HCT116 (cell line): ENCODE measurements around the gene FAM209B. TPM values are rescaled to one million over a fixed set of nuclear protein-coding genes. Genes with fewer than 3 reads are reported as not detected.

Experiments
- ATAC-seq: fragments of 200-7000 bp; cut with Tn5 transposase; 2 replicates; pipeline ENCODE4 v1.9.1; 2020; ENCODE audit warnings: mild to moderate bottlenecking, moderate library complexity
- BruUV-seq: library from RNA; stranded (reverse); fragments of 400-500 nt; replicated peaks from 2 replicates; lab custom pipeline; 2021; lab: Mats Ljungman, UMichigan
- CTCF ChIA-PET: fragments of 300-600 bp; sonication (Branson Sonifier 250); formaldehyde crosslinking; loops from one replicate; lab custom pipeline; 2021; ENCODE audit warnings: antibody characterized with exemption; lab: Charles Lee
- POLR2A ChIA-PET: fragments of 300-600, 350-600 bp; sonication (Branson Sonifier 250); formaldehyde crosslinking; loops from one replicate; lab custom pipeline; 2021; ENCODE audit warnings: antibody characterized with exemption; lab: Charles Lee
- RAD21 ChIA-PET, 2 experiments: fragments of 300-600 bp; sonication (Branson Sonifier 250); formaldehyde crosslinking; loops; one replicate each; lab custom pipeline; 2023; ENCODE audit warnings: low total read pairs in 2 of 2; ENCODE audit not compliant: uncharacterized antibody in 2 of 2, unreplicated experiment in 2 of 2, low non-redundant PET in 1 of 2; lab: Charles Lee
- DNase-seq: peaks from one replicate; pipeline ENCODE4 v3.0.0-alpha.2; 2010; ENCODE audit warnings: low read depth, low spot score
- H2AFZ ChIP-seq: fragments of 200-600 bp; shearing (Covaris generic), sonication (generic); 2 replicates; pipeline ENCODE4 v1.6.1; 2017; ENCODE audit warnings: low read depth, mixed run types, mixed read lengths, antibody characterized with exemption, low read length; ENCODE audit not compliant: poor library complexity, severe bottlenecking
- H3K27ac ChIP-seq: 2 replicates; pipeline ENCODE4 v1.5.1; 2012; ENCODE audit warnings: low read depth, low read length
- H3K27me3 ChIP-seq: fragments of 200-600 bp; sonication (generic); 2 replicates; pipeline ENCODE4 v1.6.1; 2016; ENCODE audit warnings: mixed run types, low read length, mixed read lengths; ENCODE audit not compliant: insufficient read depth
- H3K36me3 ChIP-seq, 2 experiments: fragments of 200-500 bp in 1 of 2; fragments of 200-600 bp in 1 of 2; sonication (Bioruptor generic) in 1 of 2; sonication (generic) in 1 of 2; 2 replicates each; pipeline versions ENCODE4 v1.5.1 to v1.6.1; 2014 to 2016; ENCODE audit warnings: low read length in 2 of 2, inconsistent platforms in 1 of 2, mixed read lengths in 1 of 2, mixed run types in 1 of 2; ENCODE audit not compliant: insufficient read depth in 2 of 2, control insufficient read depth in 1 of 2
- H3K4me1 ChIP-seq, 2 experiments: fragments of 200-600 bp in 1 of 2; sonication (generic) in 1 of 2; 2 replicates each; pipeline versions ENCODE4 v1.5.1 to v1.6.1; 2012 to 2017; ENCODE audit warnings: low read length in 2 of 2, inconsistent platforms in 1 of 2, mild to moderate bottlenecking in 1 of 2, mixed read lengths in 1 of 2, mixed run types in 1 of 2, moderate library complexity in 1 of 2; ENCODE audit not compliant: insufficient read depth in 2 of 2, control insufficient read depth in 1 of 2
- H3K4me2 ChIP-seq: fragments of 200-600 bp; sonication (generic); 2 replicates; pipeline ENCODE4 v1.6.1; 2017; ENCODE audit warnings: mixed run types, low read length, mixed read lengths
- H3K4me3 ChIP-seq, 2 experiments: fragments of 200-600 bp in 1 of 2; sonication (generic) in 1 of 2; replicated peaks in 1 of 2; 2 replicates each; pipeline ENCODE4 v1.5.1; 2011 to 2016; ENCODE audit warnings: low read length in 2 of 2, control low read depth in 1 of 2, low read depth in 1 of 2, mild to moderate bottlenecking in 1 of 2, mixed read lengths in 1 of 2, mixed run types in 1 of 2
- H3K79me2 ChIP-seq: fragments of 200-600 bp; sonication (generic); 2 replicates; pipeline ENCODE4 v1.6.1; 2017; ENCODE audit warnings: mild to moderate bottlenecking, mixed run types, low read length, moderate library complexity, mixed read lengths; ENCODE audit not compliant: insufficient read depth
- H3K9ac ChIP-seq: fragments of 200-600 bp; sonication (generic); 2 replicates; pipeline ENCODE4 v1.6.1; 2016; ENCODE audit warnings: low read length, mixed read lengths
- H3K9me2 ChIP-seq: fragments of 200-600 bp; sonication (generic), shearing (Covaris generic); 2 replicates; pipeline ENCODE4 v1.6.1; 2017; ENCODE audit warnings: mixed run types, mild to moderate bottlenecking, moderate library complexity; ENCODE audit not compliant: insufficient read depth
- H3K9me3 ChIP-seq, 2 experiments: fragments of 200-500 bp in 1 of 2; fragments of 200-600 bp in 1 of 2; sonication (Bioruptor generic) in 1 of 2; sonication (generic) in 1 of 2; 2 replicates each; pipeline ENCODE4 v1.6.1; 2014 to 2017; ENCODE audit warnings: low read length in 2 of 2, mixed read lengths in 2 of 2, inconsistent platforms in 1 of 2, low read depth in 1 of 2, mild to moderate bottlenecking in 1 of 2, mixed run types in 1 of 2, moderate library complexity in 1 of 2; ENCODE audit not compliant: control insufficient read depth in 1 of 2, insufficient read depth in 1 of 2
- H4K20me1 ChIP-seq: fragments of 200-600 bp; sonication (generic), shearing (Covaris generic); 2 replicates; pipeline ENCODE4 v1.6.1; 2017; ENCODE audit warnings: mixed run types, mild to moderate bottlenecking, moderate library complexity; ENCODE audit not compliant: insufficient read depth
- CEBPB ChIP-seq: IDR thresholded peaks from 2 replicates; pipeline ENCODE4 v1.6.1; 2012; ENCODE audit warnings: low read depth
- ELF1 ChIP-seq: IDR thresholded peaks from 2 replicates; pipeline ENCODE4 v1.6.1; 2012; ENCODE audit warnings: low read depth, borderline replicate concordance
- EZH2phosphoT487 ChIP-seq: fragments of 200-600 bp; IDR thresholded peaks from 2 replicates; pipeline ENCODE4 v1.6.1; 2018; ENCODE audit warnings: antibody characterized with exemption, borderline replicate concordance
- FOSL1 ChIP-seq: IDR thresholded peaks from 2 replicates; pipeline ENCODE4 v1.6.1; 2012; ENCODE audit warnings: low read depth
- JUND ChIP-seq: IDR thresholded peaks from 2 replicates; pipeline ENCODE4 v1.6.1; 2012
- REST ChIP-seq: IDR thresholded peaks from 2 replicates; pipeline ENCODE4 v1.6.1; 2012; ENCODE audit warnings: low read depth
- SIN3A ChIP-seq: IDR thresholded peaks from 2 replicates; pipeline ENCODE4 v1.6.1; 2012; ENCODE audit warnings: low read depth
- SP1 ChIP-seq: IDR thresholded peaks from 2 replicates; pipeline ENCODE4 v1.6.1; 2012; ENCODE audit warnings: low read depth
- SRF ChIP-seq: IDR thresholded peaks from 2 replicates; pipeline ENCODE4 v1.6.1; 2012; ENCODE audit warnings: low read depth
- TCF7L2 ChIP-seq: IDR thresholded peaks from 2 replicates; pipeline ENCODE4 v1.7.0; 2011; ENCODE audit warnings: borderline replicate concordance, inconsistent platforms; ENCODE audit not compliant: insufficient read depth, insufficient read length; ENCODE audit errors: extremely low read depth
- YY1 ChIP-seq: IDR thresholded peaks from 2 replicates; pipeline ENCODE4 v1.6.1; 2011; ENCODE audit warnings: low read length, low read depth, moderate library complexity, mild to moderate bottlenecking; ENCODE audit not compliant: insufficient replicate concordance; ENCODE audit errors: extremely low read depth
- ZBTB33 ChIP-seq: IDR thresholded peaks from 2 replicates; pipeline ENCODE4 v1.6.1; 2011; ENCODE audit warnings: mild to moderate bottlenecking, low read length, moderate library complexity; ENCODE audit not compliant: insufficient replicate concordance; ENCODE audit errors: extremely low read depth
- ZFX ChIP-seq: fragments of 450-650 bp; IDR thresholded peaks from 2 replicates; pipeline ENCODE4 v1.6.1; 2017
- ZNF274 ChIP-seq: fragments of 200-500 bp; sonication (Bioruptor generic); IDR thresholded peaks from 2 replicates; pipeline ENCODE4 v1.6.1; 2014; ENCODE audit warnings: mild to moderate bottlenecking, low read depth, low read length, inconsistent platforms
- intact Hi-C: fragments of 100-400 bp; cut with micrococcal nuclease; formaldehyde crosslinking; loops from 2 replicates; pipeline ENCODE4 v1.10.0; 2022
- total RNA-seq: library from RNA; stranded (reverse); gene quantifications from one replicate; pipeline ENCODE4 v1.2.1, GENCODE V29; 2021; ENCODE audit not compliant: unreplicated experiment
- TF ChIP-seq, protein P1 (sequence below): IDR thresholded peaks from 2 replicates; pipeline ENCODE4 v1.6.1; 2012
- TF ChIP-seq, protein P2 (sequence below), 3 experiments: fragments of 200-600 bp in 1 of 3; sonication (generic) in 1 of 3; IDR thresholded peaks in 2 of 3; conservative IDR thresholded peaks in 1 of 3; 2 replicates each; pipeline ENCODE4 v1.5.1; 2012 to 2017; ENCODE audit warnings: low read depth in 2 of 3, low read length in 2 of 3, antibody characterized with exemption in 1 of 3, borderline replicate concordance in 1 of 3, control low read depth in 1 of 3, mild to moderate bottlenecking in 1 of 3, mixed read lengths in 1 of 3, mixed run types in 1 of 3, moderate library complexity in 1 of 3; ENCODE audit not compliant: insufficient read depth in 1 of 3
- TF ChIP-seq, protein P3 (sequence below): IDR thresholded peaks from 2 replicates; pipeline ENCODE4 v1.6.1; 2012

The FAM209B gene
- total RNA-seq, 1 experiment from 2014 or later = not detected

GRCh38 chr20:56573986-56574385 lies 40.9 kb downstream of the FAM209B start:
- intact Hi-C loops = no loop called here

More at GRCh38 chr20:56573986-56574385, 40.9 kb downstream of the FAM209B start:
- ChIA-PET POLR2A (interaction anchor here (0.8 kb wide), 1 partner anchor 23 kb away, joined by 3 read pairs; no protein-coding TSS in a partner anchor), RAD21 (no interaction called here), CTCF (no interaction called here)
- Histone ChIP-seq H3K9me2 (no peaks in the 10 kb centered on the region), H3K4me2 (no peak overlapping the region), H3K9me3 (no peaks in the 10 kb centered on the region), H3K79me2 (no peaks in the 10 kb centered on the region), H3K27ac (no peak overlapping the region), H3K9ac (no peak overlapping the region), H4K20me1 (no peaks in the 10 kb centered on the region), H3K4me3 (no peak overlapping the region), H2AFZ (no peak overlapping the region), H3K36me3 (no peaks in the 10 kb centered on the region), H3K27me3 (no peaks in the 10 kb centered on the region), H3K4me1 (peaks cover under 1 to 27% of the 10 kb centered on the region in 2 experiments; a peak in 2 of 4 replicates)
- no TSS peak for BruUV-seq
- ATAC-seq (no peak), DNase-seq (no peak)
- TF ChIP-seq TCF7L2 (no peak), EZH2phosphoT487 (no peak), FOSL1 (no peak), ZBTB33 (no peak), YY1 (no peak), REST (no peak), ELF1 (no peak), CEBPB (no peak), SRF (no peak), SIN3A (no peak), JUND (no peak), ZNF274 (no peak), SP1 (no peak), ZFX (no peak)
- TF ChIP-seq, protein P1, sequence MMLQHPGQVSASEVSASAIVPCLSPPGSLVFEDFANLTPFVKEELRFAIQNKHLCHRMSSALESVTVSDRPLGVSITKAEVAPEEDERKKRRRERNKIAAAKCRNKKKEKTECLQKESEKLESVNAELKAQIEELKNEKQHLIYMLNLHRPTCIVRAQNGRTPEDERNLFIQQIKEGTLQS = no peak
- TF ChIP-seq, protein P2, sequence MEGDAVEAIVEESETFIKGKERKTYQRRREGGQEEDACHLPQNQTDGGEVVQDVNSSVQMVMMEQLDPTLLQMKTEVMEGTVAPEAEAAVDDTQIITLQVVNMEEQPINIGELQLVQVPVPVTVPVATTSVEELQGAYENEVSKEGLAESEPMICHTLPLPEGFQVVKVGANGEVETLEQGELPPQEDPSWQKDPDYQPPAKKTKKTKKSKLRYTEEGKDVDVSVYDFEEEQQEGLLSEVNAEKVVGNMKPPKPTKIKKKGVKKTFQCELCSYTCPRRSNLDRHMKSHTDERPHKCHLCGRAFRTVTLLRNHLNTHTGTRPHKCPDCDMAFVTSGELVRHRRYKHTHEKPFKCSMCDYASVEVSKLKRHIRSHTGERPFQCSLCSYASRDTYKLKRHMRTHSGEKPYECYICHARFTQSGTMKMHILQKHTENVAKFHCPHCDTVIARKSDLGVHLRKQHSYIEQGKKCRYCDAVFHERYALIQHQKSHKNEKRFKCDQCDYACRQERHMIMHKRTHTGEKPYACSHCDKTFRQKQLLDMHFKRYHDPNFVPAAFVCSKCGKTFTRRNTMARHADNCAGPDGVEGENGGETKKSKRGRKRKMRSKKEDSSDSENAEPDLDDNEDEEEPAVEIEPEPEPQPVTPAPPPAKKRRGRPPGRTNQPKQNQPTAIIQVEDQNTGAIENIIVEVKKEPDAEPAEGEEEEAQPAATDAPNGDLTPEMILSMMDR (IDR thresholded peaks at IDR 0.05 in 2 of 3, conservative IDR thresholded peaks at IDR 0.05 in 1 of 3; ENCODE audit: borderline replicate concordance in 1 of 3, insufficient read depth in 1 of 3, low read depth in 2 of 3, low read length in 2 of 3) = no peak
- TF ChIP-seq, protein P3, sequence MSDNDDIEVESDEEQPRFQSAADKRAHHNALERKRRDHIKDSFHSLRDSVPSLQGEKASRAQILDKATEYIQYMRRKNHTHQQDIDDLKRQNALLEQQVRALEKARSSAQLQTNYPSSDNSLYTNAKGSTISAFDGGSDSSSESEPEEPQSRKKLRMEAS = no peak
